SK-N-SH treated with all-trans-retinoic acid at 6 μM for 48 hours (cell line): ENCODE results near the gene IGF2R.

Source experiments
- ATAC-seq: fragments of 200-7000 bp; cut with Tn5 transposase; 3 replicates; pipeline ENCODE4 v1.9.1; 2020; ENCODE audit warnings: mild to moderate bottlenecking, moderate library complexity
- ARNTL ChIP-seq: fragments of 450-650 bp; formaldehyde crosslinking; IDR thresholded peaks from 2 replicates; pipeline ENCODE4 v1.5.0; 2020; ENCODE audit warnings: low read depth, mild to moderate bottlenecking, moderate library complexity, borderline replicate concordance
- BACH2 ChIP-seq: fragments of 250-450 bp; sonication (Bioruptor Pico); IDR thresholded peaks from 2 replicates; pipeline ENCODE4 v1.9.0; 2021; ENCODE audit warnings: mild to moderate bottlenecking, borderline replicate concordance
- CSDC2 ChIP-seq: fragments of 250-450 bp; sonication (Bioruptor Pico); IDR thresholded peaks from 2 replicates; pipeline ENCODE4 v1.5.0; 2020; ENCODE audit warnings: mild to moderate bottlenecking, moderate library complexity
- CSRNP3 ChIP-seq: fragments of 250-450 bp; sonication (Bioruptor Pico); IDR thresholded peaks from 2 replicates; pipeline ENCODE4 v1.5.1; 2021; ENCODE audit warnings: mild to moderate bottlenecking, moderate library complexity
- ESRRG ChIP-seq: fragments of 250-450 bp; sonication (Bioruptor Pico); IDR thresholded peaks from 2 replicates; pipeline ENCODE4 v1.6.1; 2021; ENCODE audit warnings: mild to moderate bottlenecking
- OSR1 ChIP-seq: fragments of 250-450 bp; sonication (Bioruptor Pico); IDR thresholded peaks from 2 replicates; pipeline ENCODE4 v1.8.0; 2022; ENCODE audit warnings: moderate library complexity, mild to moderate bottlenecking, inconsistent platforms
- POU6F1 ChIP-seq: fragments of 250-450 bp; sonication (Bioruptor Pico); IDR thresholded peaks from 2 replicates; pipeline ENCODE4 v1.8.0; 2021; ENCODE audit warnings: low read depth, mild to moderate bottlenecking, moderate library complexity, borderline replicate concordance
- PPARA ChIP-seq: fragments of 250-450 bp; sonication (Bioruptor Pico); IDR thresholded peaks from 2 replicates; pipeline ENCODE4 v1.5.0; 2020; ENCODE audit warnings: mild to moderate bottlenecking, borderline replicate concordance
- RARB ChIP-seq: fragments of 250-450 bp; sonication (Bioruptor Pico); IDR thresholded peaks from 2 replicates; pipeline ENCODE4 v1.8.0; 2021; ENCODE audit warnings: mild to moderate bottlenecking, moderate library complexity
- SNAI2 ChIP-seq: fragments of 250-450 bp; sonication (Bioruptor Pico); IDR thresholded peaks from 2 replicates; pipeline ENCODE4 v1.5.0; 2020; ENCODE audit warnings: mild to moderate bottlenecking, moderate library complexity
- TCF4 ChIP-seq: fragments of 250-450 bp; sonication (Bioruptor Pico); IDR thresholded peaks from 2 replicates; pipeline ENCODE4 v1.8.0; 2021; ENCODE audit warnings: mild to moderate bottlenecking, moderate library complexity, borderline replicate concordance
- TOX ChIP-seq: fragments of 250-450 bp; sonication (Bioruptor Pico); IDR thresholded peaks from 2 replicates; pipeline ENCODE4 v1.8.0; 2021; ENCODE audit warnings: mild to moderate bottlenecking, moderate library complexity, borderline replicate concordance
- ZFP3 ChIP-seq: fragments of 250-450 bp; sonication (Bioruptor Pico); IDR thresholded peaks from 2 replicates; pipeline ENCODE4 v1.5.0; 2020; ENCODE audit warnings: mild to moderate bottlenecking, moderate library complexity
- ZFP30 ChIP-seq: fragments of 450-650 bp; formaldehyde crosslinking; IDR thresholded peaks from 2 replicates; pipeline ENCODE4 v1.5.0; 2022; ENCODE audit warnings: mild to moderate bottlenecking, moderate library complexity
- ZNF565 ChIP-seq: fragments of 450-650 bp; formaldehyde crosslinking; conservative IDR thresholded peaks from 2 replicates; pipeline ENCODE4 v1.5.0; 2020; ENCODE audit warnings: low read depth, mild to moderate bottlenecking, moderate library complexity
- ZNF70 ChIP-seq: fragments of 450-650 bp; formaldehyde crosslinking; IDR thresholded peaks from 2 replicates; pipeline ENCODE4 v1.5.0; 2020; ENCODE audit warnings: mild to moderate bottlenecking, moderate library complexity
- ZNF8 ChIP-seq: fragments of 450-650 bp; formaldehyde crosslinking; IDR thresholded peaks from 2 replicates; pipeline ENCODE4 v1.5.0; 2020; ENCODE audit warnings: mild to moderate bottlenecking, moderate library complexity
- TF ChIP-seq, protein P1 (sequence below): fragments of 250-450 bp; sonication (Bioruptor Pico); IDR thresholded peaks from 2 replicates; pipeline ENCODE4 v1.5.0; 2020; ENCODE audit warnings: mild to moderate bottlenecking, moderate library complexity
- TF ChIP-seq, protein P2 (sequence below): fragments of 250-450 bp; sonication (Bioruptor Pico); IDR thresholded peaks from 2 replicates; pipeline ENCODE4 v1.5.1; 2020; ENCODE audit warnings: low read depth, mild to moderate bottlenecking, moderate library complexity

The IGF2R gene

DNA sequence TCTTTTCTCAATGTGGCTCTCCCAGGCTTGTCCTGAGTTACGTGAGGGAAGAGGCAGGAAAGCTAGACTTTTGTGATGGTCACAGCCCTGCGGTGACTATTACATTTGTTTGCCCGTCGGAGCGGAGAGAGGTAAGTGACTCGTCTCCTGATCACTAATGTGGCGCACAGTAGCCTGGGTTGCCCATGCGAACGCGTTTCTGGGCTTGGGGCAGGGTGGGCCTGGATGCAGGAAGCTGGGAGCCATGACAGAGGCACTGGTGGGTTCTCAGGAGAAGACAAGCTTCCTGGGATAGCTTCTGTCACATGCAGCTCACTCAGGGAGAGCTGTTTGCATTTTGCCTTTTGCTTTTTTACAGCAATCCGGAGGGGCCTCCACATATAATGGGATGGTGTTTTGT lies 60.6 kb downstream of the IGF2R start:
- TF ChIP-seq, protein P1, sequence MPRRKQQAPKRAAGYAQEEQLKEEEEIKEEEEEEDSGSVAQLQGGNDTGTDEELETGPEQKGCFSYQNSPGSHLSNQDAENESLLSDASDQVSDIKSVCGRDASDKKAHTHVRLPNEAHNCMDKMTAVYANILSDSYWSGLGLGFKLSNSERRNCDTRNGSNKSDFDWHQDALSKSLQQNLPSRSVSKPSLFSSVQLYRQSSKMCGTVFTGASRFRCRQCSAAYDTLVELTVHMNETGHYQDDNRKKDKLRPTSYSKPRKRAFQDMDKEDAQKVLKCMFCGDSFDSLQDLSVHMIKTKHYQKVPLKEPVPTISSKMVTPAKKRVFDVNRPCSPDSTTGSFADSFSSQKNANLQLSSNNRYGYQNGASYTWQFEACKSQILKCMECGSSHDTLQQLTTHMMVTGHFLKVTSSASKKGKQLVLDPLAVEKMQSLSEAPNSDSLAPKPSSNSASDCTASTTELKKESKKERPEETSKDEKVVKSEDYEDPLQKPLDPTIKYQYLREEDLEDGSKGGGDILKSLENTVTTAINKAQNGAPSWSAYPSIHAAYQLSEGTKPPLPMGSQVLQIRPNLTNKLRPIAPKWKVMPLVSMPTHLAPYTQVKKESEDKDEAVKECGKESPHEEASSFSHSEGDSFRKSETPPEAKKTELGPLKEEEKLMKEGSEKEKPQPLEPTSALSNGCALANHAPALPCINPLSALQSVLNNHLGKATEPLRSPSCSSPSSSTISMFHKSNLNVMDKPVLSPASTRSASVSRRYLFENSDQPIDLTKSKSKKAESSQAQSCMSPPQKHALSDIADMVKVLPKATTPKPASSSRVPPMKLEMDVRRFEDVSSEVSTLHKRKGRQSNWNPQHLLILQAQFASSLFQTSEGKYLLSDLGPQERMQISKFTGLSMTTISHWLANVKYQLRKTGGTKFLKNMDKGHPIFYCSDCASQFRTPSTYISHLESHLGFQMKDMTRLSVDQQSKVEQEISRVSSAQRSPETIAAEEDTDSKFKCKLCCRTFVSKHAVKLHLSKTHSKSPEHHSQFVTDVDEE = no peak
- TF ChIP-seq SNAI2 (CRISPR knock-in tag) (no peak), TCF4 (no peak), BACH2 (CRISPR knock-in tag) (no peak), OSR1 (CRISPR knock-in tag) (no peak), PPARA (CRISPR knock-in tag) (no peak), ZFP30 (CRISPR knock-in tag) (no peak), ZNF8 (CRISPR knock-in tag) (no peak), CSDC2 (CRISPR knock-in tag) (no peak), POU6F1 (CRISPR knock-in tag) (no peak), CSRNP3 (CRISPR knock-in tag) (no peak), ARNTL (CRISPR knock-in tag) (no peak), ESRRG (CRISPR knock-in tag) (no peak), ZNF70 (CRISPR knock-in tag) (no peak), TOX (CRISPR knock-in tag) (no peak), ZFP3 (CRISPR knock-in tag) (no peak), RARB (CRISPR knock-in tag) (no peak)
- TF ChIP-seq, protein P2, sequence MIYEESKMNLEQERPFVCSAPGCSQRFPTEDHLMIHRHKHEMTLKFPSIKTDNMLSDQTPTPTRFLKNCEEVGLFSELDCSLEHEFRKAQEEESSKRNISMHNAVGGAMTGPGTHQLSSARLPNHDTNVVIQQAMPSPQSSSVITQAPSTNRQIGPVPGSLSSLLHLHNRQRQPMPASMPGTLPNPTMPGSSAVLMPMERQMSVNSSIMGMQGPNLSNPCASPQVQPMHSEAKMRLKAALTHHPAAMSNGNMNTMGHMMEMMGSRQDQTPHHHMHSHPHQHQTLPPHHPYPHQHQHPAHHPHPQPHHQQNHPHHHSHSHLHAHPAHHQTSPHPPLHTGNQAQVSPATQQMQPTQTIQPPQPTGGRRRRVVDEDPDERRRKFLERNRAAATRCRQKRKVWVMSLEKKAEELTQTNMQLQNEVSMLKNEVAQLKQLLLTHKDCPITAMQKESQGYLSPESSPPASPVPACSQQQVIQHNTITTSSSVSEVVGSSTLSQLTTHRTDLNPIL = no peak
- no peak for ATAC-seq

- TF ChIP-seq, protein P1 = no peak
- TF ChIP-seq ZNF565 (CRISPR knock-in tag) (no peak), ESRRG (CRISPR knock-in tag) (no peak), RARB (CRISPR knock-in tag) (no peak), ZFP3 (CRISPR knock-in tag) (no peak), CSDC2 (CRISPR knock-in tag) (no peak), POU6F1 (CRISPR knock-in tag) (no peak)
- peak; percentile 98 for ATAC-seq
Measured at GRCh38 chr6:160030103-160030502, 61.2 kb downstream of the IGF2R start.
